Endothelial cell of hepatic sinusoid (primary cell): ENCODE results near the gene ANKRD45.
"Not testable (repeated sequence)": the region's sequence is repeated elsewhere in the genome, so short reads cannot be mapped to it uniquely, and the experiment has no call there.

Source experiments
- in situ Hi-C: cut with HindIII; loops from 2 replicates; pipeline ENCODE4 v1.10.0; 2017; ENCODE audit warnings: low sequenced_read_pairs

Gene ANKRD45

DNA sequence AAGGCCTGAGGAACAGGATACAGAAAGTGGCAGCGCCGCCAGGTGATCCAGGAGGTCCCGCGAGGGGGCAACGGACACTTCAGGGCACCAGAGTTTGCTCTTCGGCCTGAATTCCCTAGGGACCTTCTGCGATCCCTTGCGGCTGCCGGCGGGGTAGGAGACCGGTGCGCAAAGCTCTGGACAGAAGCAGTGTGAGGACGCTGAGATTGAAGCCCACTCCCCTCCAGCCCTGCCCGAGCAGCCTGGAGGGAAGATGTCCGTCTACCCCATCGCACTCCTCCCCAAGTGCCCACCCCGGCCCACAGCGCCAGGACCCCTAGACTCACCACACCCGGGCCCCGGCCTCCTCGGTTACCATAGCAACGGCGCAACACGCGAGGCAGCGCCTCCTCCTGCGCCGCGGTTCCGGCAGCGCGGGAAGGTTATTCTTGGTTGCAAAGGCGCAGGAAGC is at the start of gene ANKRD45:
ANKRD45 (minus strand) TSS at position 361 of the 451 bp plus-strand sequence. CDS start 10,433 bp downstream, outside the sequence.
- in situ Hi-C loops = no loop called here

DNA sequence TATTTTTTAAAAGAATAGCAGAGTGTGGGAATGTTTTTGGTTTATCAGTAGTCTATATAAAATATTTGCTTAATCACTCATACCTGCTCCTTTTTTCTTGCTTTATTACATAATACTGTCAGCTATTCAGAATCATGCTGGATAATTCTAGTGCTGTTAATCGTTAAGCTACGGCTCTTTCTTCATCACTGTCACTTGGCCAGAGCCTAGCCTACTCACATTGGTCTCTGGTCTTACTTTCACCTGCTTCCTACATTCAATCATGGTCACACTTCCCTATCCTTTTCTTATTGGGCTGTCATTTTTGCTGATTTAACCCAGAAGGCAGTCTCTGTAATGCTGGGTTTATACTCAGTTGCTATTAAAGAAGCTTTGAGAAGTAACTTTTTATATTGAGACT is 47.6 kb upstream of the ANKRD45 start:
- in situ Hi-C loops = no loop called here

DNA sequence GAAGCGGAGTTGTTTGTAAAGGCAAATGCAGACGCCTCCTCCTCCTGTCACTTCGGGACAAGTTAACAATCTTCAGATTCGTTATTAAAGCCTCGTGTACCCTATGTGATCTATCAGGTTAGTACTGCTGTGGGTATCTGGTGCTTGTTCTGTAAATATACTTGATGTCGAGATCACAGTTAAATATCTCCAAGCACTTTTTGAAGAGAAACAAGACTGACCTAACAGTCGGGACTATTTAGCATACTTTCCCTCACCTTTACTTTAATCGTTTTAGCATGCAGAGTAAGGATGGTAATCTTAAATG is 45.8 kb upstream of the ANKRD45 start:
- in situ Hi-C loops = no loop called here

- in situ Hi-C loops = no loop called here
These were observed 45.3 kb upstream of the ANKRD45 start, which contains the start of gene KLHL20 for GRCh38 chr1:173714759-173715537. Gene KLHL20, plus strand, starts transcription at chr1:173714981. Its CDS starts 1,063 bp downstream, at chr1:173716044.

GRCh38 chr1:173714441-173714758 is 44.7 kb upstream of the ANKRD45 start:
- in situ Hi-C loops = no loop called here

GRCh38 chr1:173708787-173709186 is 39.1 kb upstream of the ANKRD45 start:
- in situ Hi-C loops = no loop called here

DNA sequence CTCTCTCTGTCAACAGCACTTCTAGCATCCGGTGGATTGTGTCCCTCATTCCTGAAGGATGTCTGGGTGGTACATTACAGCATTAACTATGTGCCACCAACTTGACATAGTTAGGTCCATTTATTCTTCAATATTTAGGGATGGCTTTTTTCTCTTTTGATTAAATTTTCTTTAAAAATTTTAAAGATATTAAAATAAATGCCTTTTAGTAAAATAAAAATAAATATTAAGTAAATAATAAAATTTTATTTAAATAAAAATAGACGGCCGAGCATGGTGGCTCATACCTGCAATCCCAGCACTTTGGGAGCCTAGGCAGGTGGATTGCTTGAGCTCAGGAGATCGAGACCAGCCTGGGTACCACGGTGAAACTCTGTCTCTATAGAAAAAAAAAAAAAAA is 35.5 kb upstream of the ANKRD45 start:
- in situ Hi-C loops = no loop called here

DNA sequence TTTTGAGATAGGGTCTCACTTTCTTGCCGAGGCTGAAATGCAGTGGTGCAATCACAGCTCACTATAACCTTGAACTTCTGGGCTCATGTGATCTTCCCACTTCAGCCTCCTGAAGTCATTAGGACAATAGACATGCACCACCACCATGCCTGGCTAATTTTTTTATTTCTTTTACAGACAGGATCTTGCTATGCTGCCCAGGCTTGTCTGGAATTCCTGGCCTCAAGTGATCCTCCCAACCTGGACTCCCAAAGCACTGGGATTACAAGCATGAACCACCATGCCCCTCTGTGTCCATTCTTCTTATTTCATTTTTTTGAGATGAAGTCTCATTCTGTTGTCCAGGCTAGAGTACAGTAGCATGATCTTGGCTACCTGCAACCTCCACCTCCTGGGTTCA is 33.1 kb upstream of the ANKRD45 start:
- in situ Hi-C loops = no loop called here

- in situ Hi-C loops = not testable (repeated sequence)
These were observed 31.6 kb upstream of the ANKRD45 start for GRCh38 chr1:173701299-173701698.

DNA sequence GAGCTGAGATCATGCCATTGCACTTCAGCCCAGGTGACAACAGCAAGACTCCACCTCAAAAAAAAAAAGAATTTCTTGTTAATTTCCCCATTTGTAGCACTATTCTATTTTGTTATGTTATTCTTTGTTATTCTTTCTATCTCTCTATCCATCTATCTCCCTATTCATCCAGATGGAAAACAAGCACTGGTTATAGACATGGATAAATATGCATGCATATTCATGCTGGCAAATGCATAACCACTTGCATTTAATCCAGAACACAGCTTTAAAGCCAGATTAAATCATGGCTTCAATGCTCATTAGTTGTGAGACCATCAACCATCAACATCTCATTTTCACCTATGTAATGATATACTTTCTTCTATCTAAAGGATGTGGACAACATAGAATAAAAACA is 23.6 kb upstream of the ANKRD45 start:
- in situ Hi-C loops = no loop called here

GRCh38 chr1:173688300-173688699 is 18.6 kb upstream of the ANKRD45 start:
- in situ Hi-C loops = no loop called here

DNA sequence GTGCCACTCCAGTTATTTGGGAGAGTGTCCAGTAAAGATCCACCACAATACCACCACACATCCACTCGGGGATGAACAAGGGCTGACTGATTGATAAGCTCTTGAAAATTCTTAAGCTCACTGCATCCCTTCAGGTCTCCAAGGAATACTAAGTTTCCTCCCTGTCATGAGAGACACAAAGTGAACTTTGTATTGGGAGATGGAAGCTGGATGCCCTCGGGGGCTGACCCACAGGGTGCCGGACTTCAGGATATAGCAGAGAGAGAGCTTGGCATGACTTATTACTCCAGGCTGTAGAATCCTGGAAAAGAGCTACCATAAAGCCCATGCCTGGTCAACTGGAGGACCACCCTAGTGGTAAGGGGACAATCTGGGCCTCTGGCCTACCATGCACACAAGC is 15.5 kb upstream of the ANKRD45 start:
- in situ Hi-C loops = not testable (repeated sequence)

DNA sequence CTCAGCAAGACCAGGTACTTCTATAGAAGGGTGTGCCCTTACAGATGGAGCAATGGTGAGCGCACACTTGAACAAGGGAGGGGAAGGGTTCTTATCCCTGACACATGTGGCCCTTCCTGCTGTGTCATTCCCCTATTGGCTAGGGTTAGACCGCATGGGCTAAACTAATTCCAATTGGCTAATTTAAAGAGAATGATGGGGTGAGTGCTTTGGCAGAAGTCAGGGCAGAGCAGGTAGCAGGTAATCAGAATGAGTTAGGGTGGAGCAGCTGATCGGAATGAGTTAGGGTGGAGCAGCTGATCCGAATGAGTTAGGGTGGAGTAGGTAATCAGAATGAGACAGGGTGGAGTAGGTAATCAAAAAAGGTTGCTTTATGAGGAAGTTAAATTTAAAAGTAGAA is 14.2 kb upstream of the ANKRD45 start:
- in situ Hi-C loops = not testable (repeated sequence)

GRCh38 chr1:173682184-173682583 is 12.5 kb upstream of the ANKRD45 start:
- in situ Hi-C loops = no loop called here

DNA sequence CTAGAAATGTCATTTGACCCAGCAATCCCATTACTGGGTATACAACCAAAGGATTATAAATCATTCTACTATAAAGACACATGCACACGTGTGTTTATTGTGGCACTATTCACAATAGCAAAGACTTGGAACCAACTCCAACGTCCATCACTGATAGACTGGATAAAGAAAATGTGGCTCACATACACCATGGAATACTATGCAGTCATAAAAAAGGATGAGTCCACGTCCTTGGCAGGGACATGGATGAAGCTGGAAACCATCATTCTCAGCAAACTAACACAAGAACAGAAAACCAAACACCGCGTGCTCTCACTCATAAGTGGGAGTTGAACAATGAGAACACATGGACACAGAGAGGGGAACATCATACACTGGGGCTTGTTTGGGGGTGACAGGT is 10.5 kb upstream of the ANKRD45 start:
- in situ Hi-C loops = not testable (repeated sequence)

DNA sequence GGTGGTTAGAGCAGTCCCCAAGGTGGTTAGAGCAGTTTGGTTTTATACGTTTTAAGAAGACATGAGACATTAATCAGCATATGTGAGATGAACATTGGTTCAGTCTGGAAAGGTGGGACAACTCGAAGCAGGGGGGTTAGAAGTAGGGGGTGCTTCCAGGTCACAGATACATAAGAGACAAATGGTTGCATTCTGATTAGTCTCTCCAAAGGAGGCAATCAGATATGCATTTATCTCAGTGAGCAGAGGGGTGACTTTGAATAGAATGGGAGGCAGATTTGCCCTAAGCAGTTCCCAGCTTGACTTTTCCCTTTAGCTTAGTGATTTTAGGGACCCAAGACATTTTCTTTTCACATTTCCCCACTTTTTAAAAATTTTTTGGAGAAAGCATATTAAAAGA is 4.8 kb upstream of the ANKRD45 start:
- in situ Hi-C loops = not testable (repeated sequence)

DNA sequence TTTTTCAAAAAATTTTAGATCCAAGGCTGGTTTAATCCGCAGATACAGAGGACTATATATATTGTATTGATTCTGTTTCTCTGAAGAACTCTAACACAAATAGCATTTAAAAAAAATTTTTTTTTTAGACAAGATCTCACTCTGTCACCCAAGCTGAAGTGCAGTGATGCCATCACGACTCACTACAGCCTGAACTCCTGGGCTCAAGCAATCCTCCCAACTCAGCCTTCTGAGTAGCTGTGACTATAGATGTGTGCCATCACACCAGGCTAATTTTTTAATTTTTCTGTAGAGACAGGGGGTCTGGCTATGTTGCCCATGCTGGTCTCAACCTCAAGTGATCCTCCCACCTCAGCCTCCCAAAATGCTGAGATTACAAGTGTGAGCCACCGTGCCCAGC is 3.0 kb downstream of the ANKRD45 start:
- in situ Hi-C loops = no loop called here

GRCh38 chr1:173663159-173663558 is 6.5 kb downstream of the ANKRD45 start:
- in situ Hi-C loops = no loop called here

DNA sequence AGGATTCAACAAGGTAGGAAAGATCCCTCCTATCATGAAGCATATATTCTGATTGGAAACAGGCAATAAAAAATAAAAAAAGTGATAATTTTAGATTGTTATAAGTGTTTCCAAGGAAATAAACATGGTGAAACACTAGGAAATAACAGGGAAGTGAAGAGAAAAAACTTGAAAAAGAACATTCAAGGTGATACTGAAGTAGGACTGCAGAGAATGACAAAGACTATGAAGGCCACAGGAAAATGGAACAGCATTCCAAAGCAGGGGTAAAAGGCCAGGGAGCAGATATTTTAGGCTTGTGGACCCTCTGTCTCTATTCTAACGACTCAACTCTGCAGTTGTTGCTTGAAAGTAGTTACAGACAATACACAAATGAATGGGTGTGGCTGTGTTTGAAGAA is 7.9 kb downstream of the ANKRD45 start:
- in situ Hi-C loops = no loop called here

GRCh38 chr1:173661271-173661670 is 8.4 kb downstream of the ANKRD45 start:
- in situ Hi-C loops = no loop called here

DNA sequence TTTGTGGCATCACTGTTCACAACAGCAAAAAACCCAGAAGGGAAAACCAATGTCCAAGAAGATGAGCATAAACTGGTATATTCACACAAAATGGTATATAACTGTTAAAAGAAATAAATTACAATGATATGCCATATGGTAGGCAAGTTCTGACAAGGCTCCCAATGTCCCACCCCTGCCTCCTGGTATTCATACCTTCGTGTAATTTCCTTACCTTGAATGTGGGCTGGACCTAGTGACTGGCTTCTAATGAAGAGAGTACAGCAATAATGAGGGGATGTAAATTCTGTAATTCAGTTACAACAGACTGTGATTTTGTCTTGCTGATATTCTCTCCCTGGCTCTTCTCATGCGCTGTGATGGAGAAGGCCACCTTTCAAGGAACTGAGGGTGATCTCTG is 9.3 kb downstream of the ANKRD45 start:
- in situ Hi-C loops = no loop called here

DNA sequence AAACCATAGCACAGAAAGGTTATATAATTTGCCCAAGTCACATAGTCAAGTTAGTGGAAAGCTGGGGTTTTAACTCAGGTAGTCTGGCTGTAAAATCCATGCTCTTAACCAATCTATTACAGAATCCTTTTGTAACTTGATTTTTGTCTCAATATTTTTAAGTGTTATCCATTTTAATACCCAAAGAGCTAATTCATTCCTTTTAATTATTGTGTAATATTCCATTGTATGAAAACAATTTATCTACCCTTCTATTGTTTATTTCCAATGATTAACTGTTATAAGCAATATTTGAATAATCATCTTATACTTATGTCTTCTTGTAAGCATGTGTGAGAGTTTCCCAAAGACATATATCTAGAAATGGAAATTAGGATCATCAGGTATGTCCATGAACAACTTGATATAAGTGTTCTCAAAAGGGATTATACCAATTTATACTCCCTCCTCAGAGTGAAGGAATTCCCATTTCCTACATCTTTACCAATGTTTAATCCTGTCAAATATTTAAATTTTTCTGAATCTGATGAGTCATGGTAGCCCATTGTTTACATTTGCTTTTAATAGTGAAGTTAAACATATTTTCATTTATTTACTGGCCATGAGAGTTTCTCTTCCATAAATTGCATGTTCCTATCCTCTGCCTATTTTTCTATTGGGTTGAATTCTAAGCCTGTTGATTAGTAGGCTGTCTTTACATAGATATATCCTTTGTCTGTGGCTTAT is 20.6 kb downstream of the ANKRD45 start:
- in situ Hi-C loops = no loop called here
